ENCODE measurements around the gene P2RX4. TPM values are rescaled to one million over a fixed set of nuclear protein-coding genes. Genes with fewer than 3 reads are reported as not detected.

Gene P2RX4
- total RNA-seq, 1 experiment from 2014 or later, result 8.1 TPM

GRCh38 chr12:121170151-121170550 lies 39.8 kb upstream of the P2RX4 start:
- Histone ChIP-seq H2AK5ac (ENCODE audit: insufficient read length, low read length) (no peak overlapping the region), H3K9ac (ENCODE audit: extremely low read depth, insufficient read length, low read length) (no peak overlapping the region), H3K23me2 (ENCODE audit: insufficient read length, low read depth, low read length, poor library complexity, severe bottlenecking) (no peaks in the 10 kb centered on the region), H3K79me2 (ENCODE audit: insufficient read depth, low read length) (no peaks in the 10 kb centered on the region), H2BK20ac (ENCODE audit: low read depth, low read length, poor library complexity, severe bottlenecking) (no peak overlapping the region), H3K27ac (ENCODE audit: insufficient read length, low read depth, low read length) (no peak overlapping the region), H3K18ac (ENCODE audit: insufficient read length, low read depth, low read length) (no peak overlapping the region), H3K4me2 (ENCODE audit: insufficient read depth, insufficient read length, low read length) (no peak overlapping the region), H3K23ac (ENCODE audit: insufficient read length, low read depth, low read length) (no peak overlapping the region), H2BK5ac (ENCODE audit: insufficient read length, low read length) (no peak overlapping the region), H4K91ac (ENCODE audit: insufficient read length, low read depth, low read length) (no peak overlapping the region), H3K4ac (ENCODE audit: low read depth, low read length) (no peak overlapping the region), H3T11ph (ENCODE audit: low read length) (no peak overlapping the region), H3K4me1 (ENCODE audit: insufficient read depth, low read length) (no peaks in the 10 kb centered on the region), H2BK120ac (ENCODE audit: low read depth, low read length, poor library complexity, severe bottlenecking) (no peak overlapping the region), H3K56ac (ENCODE audit: insufficient read length, low read depth, low read length) (no peak overlapping the region), H2AFZ (ENCODE audit: low read length) (no peak overlapping the region), H3K27me3 (ENCODE audit: insufficient read depth, low read length) (no peaks in the 10 kb centered on the region), H4K20me1 (ENCODE audit: control insufficient read depth, insufficient read depth, insufficient read length) (no peaks in the 10 kb centered on the region), H4K8ac (replicated peaks; ENCODE audit: insufficient read length, low read depth, low read length) (no peak overlapping the region), H3K79me1 (ENCODE audit: insufficient read depth, low read depth, low read length, poor library complexity, severe bottlenecking) (no peaks in the 10 kb centered on the region), H3K9me3 (ENCODE audit: control insufficient read depth, low read depth, low read length) (no peaks in the 10 kb centered on the region), H2BK15ac (ENCODE audit: low read depth, low read length) (no peak overlapping the region), H4K5ac (ENCODE audit: insufficient read length, low read depth, low read length) (no peak overlapping the region), H2BK12ac (ENCODE audit: insufficient read length, low read depth, low read length) (no peak overlapping the region), H3K14ac (ENCODE audit: insufficient read depth, low read length) (no peak overlapping the region)
- DNase-seq, result no peak
- H3K36me3 Mint-ChIP-seq (ENCODE audit: insufficient read depth in 1 of 3, low read depth in 3 of 3), result no peaks in the 10 kb centered on the region
- H3K4me1 Mint-ChIP-seq, result peaks cover 0 to 6% of the 10 kb centered on the region in 2 experiments; a peak in 1 of 4 replicates
- TF ChIP-seq, protein P1, sequence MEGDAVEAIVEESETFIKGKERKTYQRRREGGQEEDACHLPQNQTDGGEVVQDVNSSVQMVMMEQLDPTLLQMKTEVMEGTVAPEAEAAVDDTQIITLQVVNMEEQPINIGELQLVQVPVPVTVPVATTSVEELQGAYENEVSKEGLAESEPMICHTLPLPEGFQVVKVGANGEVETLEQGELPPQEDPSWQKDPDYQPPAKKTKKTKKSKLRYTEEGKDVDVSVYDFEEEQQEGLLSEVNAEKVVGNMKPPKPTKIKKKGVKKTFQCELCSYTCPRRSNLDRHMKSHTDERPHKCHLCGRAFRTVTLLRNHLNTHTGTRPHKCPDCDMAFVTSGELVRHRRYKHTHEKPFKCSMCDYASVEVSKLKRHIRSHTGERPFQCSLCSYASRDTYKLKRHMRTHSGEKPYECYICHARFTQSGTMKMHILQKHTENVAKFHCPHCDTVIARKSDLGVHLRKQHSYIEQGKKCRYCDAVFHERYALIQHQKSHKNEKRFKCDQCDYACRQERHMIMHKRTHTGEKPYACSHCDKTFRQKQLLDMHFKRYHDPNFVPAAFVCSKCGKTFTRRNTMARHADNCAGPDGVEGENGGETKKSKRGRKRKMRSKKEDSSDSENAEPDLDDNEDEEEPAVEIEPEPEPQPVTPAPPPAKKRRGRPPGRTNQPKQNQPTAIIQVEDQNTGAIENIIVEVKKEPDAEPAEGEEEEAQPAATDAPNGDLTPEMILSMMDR (conservative IDR thresholded peaks at IDR 0.05), result no peak
- H3K4me3 Mint-ChIP-seq, result no peak overlapping the region
- no CpG with 5 or more reads among the region's 5 CpGs for WGBS (ENCODE audit: extremely low coverage, insufficient read length, low lambda C conversion rate)
- H3K9me3 Mint-ChIP-seq, result no peaks in the 10 kb centered on the region; a peak in 1 of 5 replicates
- H3K27me3 Mint-ChIP-seq (ENCODE audit: low read depth), result no peaks in the 10 kb centered on the region; the same call in 1 of the 2 replicates
- H3K27ac Mint-ChIP-seq, result no peak overlapping the region

All from H9 (cell line).